Measurements from ENCODE around the gene MATN4. TPM values are rescaled to one million over a fixed set of nuclear protein-coding genes. Genes with fewer than 3 reads are reported as not detected.

The MATN4 gene
- total and polyA plus RNA-seq, 2 experiments from 2014 or later, result 3.3 to 5.1 TPM

GRCh38 chr20:45318386-45318939, 10.4 kb upstream of the MATN4 start (continued):
- TF ChIP-seq ZNF462 (CRISPR knock-in tag; IDR thresholded peaks at IDR 0.05) (no peak), CREB1 (CRISPR knock-in tag; IDR thresholded peaks at IDR 0.05; ENCODE audit: low read depth) (no peak), POLR2AphosphoS5 (IDR thresholded peaks at IDR 0.05; ENCODE audit: low read depth) (no peak), EZH2phosphoT487 (IDR thresholded peaks at IDR 0.05; ENCODE audit: unreplicated experiment) (no peak)

GRCh38 chr20:45317826-45318225, 9.7 kb upstream of the MATN4 start:
- no peak overlapping the region for H3K27ac Mint-ChIP-seq
- TF ChIP-seq EZH2phosphoT487 (IDR thresholded peaks at IDR 0.05; ENCODE audit: unreplicated experiment) (no peak), CTCF (conservative IDR thresholded peaks at IDR 0.05; ENCODE audit: low read depth in 2 of 2) (no peak), POLR2AphosphoS5 (IDR thresholded peaks at IDR 0.05; ENCODE audit: low read depth) (no peak), EZH2 (IDR thresholded peaks at IDR 0.05; ENCODE audit: low read depth, unreplicated experiment) (no peak), JUNB (IDR thresholded peaks at IDR 0.05; ENCODE audit: unreplicated experiment) (no peak), ZNF114 (CRISPR knock-in tag; IDR thresholded peaks at IDR 0.05) (no peak), ETS1 (IDR thresholded peaks at IDR 0.05) (no peak), NANOG (IDR thresholded peaks at IDR 0.05; ENCODE audit: borderline replicate concordance) (no peak), ZNF331 (CRISPR knock-in tag; IDR thresholded peaks at IDR 0.05; ENCODE audit: low read depth) (no peak), CREB1 (CRISPR knock-in tag; IDR thresholded peaks at IDR 0.05; ENCODE audit: low read depth) (no peak), REST (IDR thresholded peaks at IDR 0.05; ENCODE audit: unreplicated experiment) (no peak)

More at GRCh38 chr20:45317826-45318225, 9.7 kb upstream of the MATN4 start:
- Mint-ChIP-seq H3K9me3 (no peaks in the 10 kb centered on the region; the same call in 2 of the 3 replicates), H3K4me1 (peaks cover 6% of the 10 kb centered on the region), H3K27me3 (ENCODE audit: insufficient read depth, low read depth, poor library complexity) (peaks cover 2% of the 10 kb centered on the region), H3K4me3 (no peak overlapping the region), H3K36me3 (ENCODE audit: low read depth) (peaks cover 2% of the 10 kb centered on the region; the same call in 1 of the 3 replicates)
- Histone ChIP-seq H3K36me3 (ENCODE audit: insufficient read depth) (no peaks in the 10 kb centered on the region), H2AFZ (no peak overlapping the region), H3K27ac (ENCODE audit: low read depth) (no peak overlapping the region), H3F3A (replicated peaks; ENCODE audit: low read depth) (no peaks in the 10 kb centered on the region), H3K4me1 (ENCODE audit: insufficient read depth) (no peaks in the 10 kb centered on the region), H3K4me3 (no peak overlapping the region), H3K27me3 (ENCODE audit: insufficient read depth) (no peaks in the 10 kb centered on the region), H4K20me1 (replicated peaks; ENCODE audit: insufficient read depth) (no peaks in the 10 kb centered on the region), H3K79me2 (replicated peaks; ENCODE audit: insufficient read depth) (no peaks in the 10 kb centered on the region), H3K4me2 (no peak overlapping the region), H3K9me2 (ENCODE audit: insufficient read depth) (no peaks in the 10 kb centered on the region)
- DNase-seq (ENCODE audit: low spot score) (no peak), ATAC-seq (no peak)

All from GM23338 (cell line).